ENCODE measurements around the gene DNAJB12.

DNA sequence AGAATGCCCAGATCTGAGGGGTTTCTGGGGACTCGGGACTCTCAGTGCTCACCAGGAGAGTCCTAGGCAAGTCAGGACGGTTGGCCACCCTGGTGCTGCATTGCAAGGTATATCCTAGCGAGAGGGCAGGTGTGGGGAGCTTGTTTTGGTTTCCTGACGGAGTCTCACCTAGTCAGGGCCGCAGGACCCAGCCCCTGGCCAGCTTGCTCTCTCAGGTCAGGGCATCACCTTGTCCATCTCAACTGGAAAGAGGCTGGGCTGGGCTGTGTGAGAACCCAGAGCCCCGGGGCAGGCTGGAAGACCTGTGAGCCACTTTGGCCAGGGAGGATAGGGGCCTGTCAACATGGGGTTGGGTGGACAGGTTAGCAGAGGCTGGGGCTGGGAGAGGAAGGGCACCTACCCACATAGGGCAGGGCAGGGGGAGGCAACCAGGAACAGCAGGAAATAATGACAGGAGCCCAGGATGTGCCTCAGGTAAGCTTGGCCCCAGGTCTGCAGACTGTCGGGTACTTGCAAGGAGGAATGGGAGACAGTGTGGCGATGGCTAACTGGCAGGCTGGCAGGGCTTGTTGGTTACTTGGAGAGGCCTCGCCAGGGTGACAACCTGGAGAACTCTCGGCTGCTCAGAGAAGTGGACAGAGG, 31.5 kb downstream of the DNAJB12 start:
- no peak for TF ChIP-seq POLR2A (IDR thresholded peaks at IDR 0.05)
- TF ChIP-seq, protein P1, sequence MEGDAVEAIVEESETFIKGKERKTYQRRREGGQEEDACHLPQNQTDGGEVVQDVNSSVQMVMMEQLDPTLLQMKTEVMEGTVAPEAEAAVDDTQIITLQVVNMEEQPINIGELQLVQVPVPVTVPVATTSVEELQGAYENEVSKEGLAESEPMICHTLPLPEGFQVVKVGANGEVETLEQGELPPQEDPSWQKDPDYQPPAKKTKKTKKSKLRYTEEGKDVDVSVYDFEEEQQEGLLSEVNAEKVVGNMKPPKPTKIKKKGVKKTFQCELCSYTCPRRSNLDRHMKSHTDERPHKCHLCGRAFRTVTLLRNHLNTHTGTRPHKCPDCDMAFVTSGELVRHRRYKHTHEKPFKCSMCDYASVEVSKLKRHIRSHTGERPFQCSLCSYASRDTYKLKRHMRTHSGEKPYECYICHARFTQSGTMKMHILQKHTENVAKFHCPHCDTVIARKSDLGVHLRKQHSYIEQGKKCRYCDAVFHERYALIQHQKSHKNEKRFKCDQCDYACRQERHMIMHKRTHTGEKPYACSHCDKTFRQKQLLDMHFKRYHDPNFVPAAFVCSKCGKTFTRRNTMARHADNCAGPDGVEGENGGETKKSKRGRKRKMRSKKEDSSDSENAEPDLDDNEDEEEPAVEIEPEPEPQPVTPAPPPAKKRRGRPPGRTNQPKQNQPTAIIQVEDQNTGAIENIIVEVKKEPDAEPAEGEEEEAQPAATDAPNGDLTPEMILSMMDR (IDR thresholded peaks at IDR 0.05): no peak
